Rectal smooth muscle tissue (tissue), 1 donor: ENCODE data around the gene PIGR.
A peak's percentile ranks its signal among the peaks of the same experiment; 100 is the strongest.

ENCODE experiments used
- H3K27ac ChIP-seq: one replicate; pipeline ENCODE4 v1.7.0; 2013; ENCODE audit warnings: low read depth, low read length, inconsistent platforms
- H3K27me3 ChIP-seq: one replicate; pipeline ENCODE4 v1.7.0; 2013; ENCODE audit warnings: low read length; ENCODE audit not compliant: control insufficient read depth, insufficient read depth
- H3K36me3 ChIP-seq: one replicate; pipeline ENCODE4 v1.7.0; 2013; ENCODE audit warnings: low read length; ENCODE audit not compliant: control insufficient read depth, insufficient read depth
- H3K4me1 ChIP-seq: one replicate; pipeline ENCODE4 v1.7.0; 2013; ENCODE audit warnings: low read length; ENCODE audit not compliant: control insufficient read depth, insufficient read depth
- H3K4me3 ChIP-seq: one replicate; pipeline ENCODE4 v1.7.0; 2013; ENCODE audit warnings: low read length
- H3K9ac ChIP-seq: one replicate; pipeline ENCODE4 v1.7.0; 2013; ENCODE audit warnings: low read length

The PIGR gene

DNA sequence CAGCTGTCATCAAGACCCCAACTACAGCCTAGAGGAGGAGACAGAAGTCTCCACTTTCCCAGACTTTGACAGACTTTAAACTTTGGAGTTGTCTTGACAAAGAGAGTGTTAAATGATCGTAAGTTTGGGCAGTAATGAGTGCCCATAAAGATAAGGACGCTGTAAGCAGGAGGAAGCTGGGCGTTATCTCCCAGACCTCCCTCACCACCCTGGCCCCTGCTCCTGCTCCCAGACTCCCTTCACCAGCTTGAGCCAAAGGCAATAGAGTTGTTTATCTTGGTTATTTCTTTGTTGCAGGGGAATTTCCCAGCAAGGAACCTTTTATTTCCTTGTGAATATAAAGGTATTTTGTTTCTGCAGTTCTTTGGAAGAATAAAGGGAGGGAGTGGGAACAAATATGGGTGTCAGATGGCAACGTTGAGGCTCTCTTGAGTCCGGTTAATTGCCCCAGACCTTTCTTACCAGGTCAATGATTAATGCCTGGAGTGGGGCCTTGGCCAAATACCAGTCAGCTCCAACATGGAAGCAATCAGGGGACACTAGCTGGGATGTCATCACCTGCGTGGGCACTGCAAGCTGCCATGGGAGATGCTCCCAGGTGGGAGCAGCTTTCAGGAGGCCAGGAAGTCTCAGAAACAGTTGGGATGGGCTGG lies 4.4 kb downstream of the PIGR start:
- H3K4me3 ChIP-seq = peak overlapping the region; percentile 51
- H3K27me3 ChIP-seq = no peaks in the 10 kb centered on the region
- no peak overlapping the region for H3K27ac ChIP-seq
- H3K36me3 ChIP-seq = peaks cover 3% of the 10 kb centered on the region
- no peaks in the 10 kb centered on the region for H3K4me1 ChIP-seq
- no peak overlapping the region for H3K9ac ChIP-seq

DNA sequence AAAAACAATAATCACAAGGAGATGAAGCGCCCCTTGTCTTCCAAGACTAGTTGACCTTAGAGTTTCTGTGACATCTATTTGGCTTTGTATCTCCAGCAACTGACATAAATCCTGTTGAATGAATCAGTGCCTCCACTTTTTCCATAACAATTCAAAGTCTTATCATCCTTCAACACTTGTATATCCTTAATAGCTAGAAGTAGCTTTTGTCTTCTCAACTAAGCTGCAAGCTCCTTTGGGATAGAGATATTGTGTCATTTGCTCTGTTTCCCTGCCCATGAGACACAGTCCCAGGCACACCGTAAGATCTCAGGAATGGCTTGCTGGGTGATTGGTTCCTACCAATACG lies 5.7 kb downstream of the PIGR start:
- peaks cover 3% of the 10 kb centered on the region for H3K36me3 ChIP-seq
- peak overlapping the region; percentile 40 for H3K4me3 ChIP-seq
- H3K27me3 ChIP-seq = no peaks in the 10 kb centered on the region
- no peak overlapping the region for H3K27ac ChIP-seq
- no peaks in the 10 kb centered on the region for H3K4me1 ChIP-seq
- H3K9ac ChIP-seq = no peak overlapping the region

DNA sequence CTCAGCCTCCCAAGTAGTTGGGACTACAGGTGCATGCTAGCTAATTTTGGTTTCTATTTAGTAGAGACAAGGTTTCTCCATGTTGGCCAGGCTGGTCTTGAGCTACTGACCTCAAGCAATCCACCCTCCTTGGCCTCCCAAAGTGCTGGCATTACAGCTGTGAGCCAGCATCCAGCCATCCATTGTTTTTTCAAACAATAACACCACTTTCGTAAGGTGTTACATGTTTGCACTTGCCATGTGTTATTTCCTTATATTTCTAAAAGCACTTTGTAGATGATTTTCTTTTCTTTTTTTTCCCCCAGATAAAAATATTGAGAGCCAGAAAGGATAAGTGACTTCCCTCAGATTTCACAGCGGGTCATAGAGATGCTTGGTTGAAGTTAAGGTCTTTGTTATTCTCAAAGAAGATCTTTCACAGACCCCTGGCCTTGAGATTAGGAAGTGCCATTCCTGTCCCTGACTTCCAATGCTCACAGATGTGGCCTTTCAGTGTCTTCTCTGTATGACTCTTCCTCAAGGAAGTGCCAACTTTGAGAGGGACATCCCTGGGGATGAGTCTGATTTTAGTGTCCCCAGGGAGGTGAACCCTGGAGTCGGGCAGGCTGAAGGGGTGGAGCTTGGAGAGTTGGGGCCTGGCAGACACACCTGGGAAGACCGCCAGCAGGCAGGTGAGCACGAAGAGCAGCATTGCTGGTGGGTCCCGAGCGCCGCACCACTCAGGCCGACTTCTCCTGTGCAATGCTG lies 6.3 kb downstream of the PIGR start:
- H3K36me3 ChIP-seq = no peaks in the 10 kb centered on the region
- H3K9ac ChIP-seq = no peak overlapping the region
- no peak overlapping the region for H3K4me3 ChIP-seq
- no peaks in the 10 kb centered on the region for H3K4me1 ChIP-seq
- no peak overlapping the region for H3K27ac ChIP-seq
- H3K27me3 ChIP-seq = no peaks in the 10 kb centered on the region

DNA sequence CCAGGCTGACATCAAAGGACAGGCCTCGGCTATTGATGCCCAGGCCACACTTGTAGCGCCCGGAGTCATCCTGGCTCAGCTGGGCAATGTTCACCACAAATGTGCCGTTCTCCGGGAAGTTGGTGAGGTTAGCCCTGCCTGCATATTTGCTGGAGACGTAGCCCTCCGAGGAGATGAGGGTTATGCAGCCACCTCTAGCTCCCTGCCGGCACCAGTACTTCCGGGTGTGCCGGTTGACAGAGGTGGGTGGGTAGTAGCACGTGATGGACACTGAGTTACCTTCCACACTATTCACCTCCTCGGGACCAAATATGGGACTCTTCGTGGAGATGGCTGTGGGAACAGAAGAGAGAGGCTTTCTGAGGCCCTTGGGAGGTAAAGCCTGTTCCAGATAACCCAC lies 7.1 kb downstream of the PIGR start:
- Histone ChIP-seq H3K27ac (no peak overlapping the region), H3K4me3 (no peak overlapping the region), H3K9ac (no peak overlapping the region), H3K4me1 (no peaks in the 10 kb centered on the region), H3K27me3 (no peaks in the 10 kb centered on the region), H3K36me3 (no peaks in the 10 kb centered on the region)

DNA sequence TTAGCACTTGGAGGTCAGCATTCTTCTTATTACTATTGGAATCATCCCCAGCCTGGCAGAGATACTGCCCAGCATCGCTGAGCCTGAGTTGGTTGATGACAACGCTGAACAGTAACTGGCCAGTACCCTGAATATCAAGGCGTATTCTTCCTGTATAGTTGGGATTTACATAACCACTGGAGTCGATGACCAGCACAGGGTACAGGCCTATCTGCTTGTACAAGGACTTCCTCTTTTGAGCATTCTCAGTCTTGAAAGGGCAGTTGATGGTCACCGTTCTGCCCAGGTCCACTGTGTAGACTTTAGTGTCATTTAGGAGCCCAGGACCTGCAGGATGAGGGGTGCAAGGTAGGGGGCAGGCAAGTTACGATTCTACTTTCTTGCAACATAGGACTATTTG lies 8.8 kb downstream of the PIGR start:
- H3K36me3 ChIP-seq = no peaks in the 10 kb centered on the region
- no peak overlapping the region for H3K4me3 ChIP-seq
- no peak overlapping the region for H3K9ac ChIP-seq
- H3K4me1 ChIP-seq = no peaks in the 10 kb centered on the region
- H3K27me3 ChIP-seq = no peaks in the 10 kb centered on the region
- H3K27ac ChIP-seq = no peak overlapping the region

DNA sequence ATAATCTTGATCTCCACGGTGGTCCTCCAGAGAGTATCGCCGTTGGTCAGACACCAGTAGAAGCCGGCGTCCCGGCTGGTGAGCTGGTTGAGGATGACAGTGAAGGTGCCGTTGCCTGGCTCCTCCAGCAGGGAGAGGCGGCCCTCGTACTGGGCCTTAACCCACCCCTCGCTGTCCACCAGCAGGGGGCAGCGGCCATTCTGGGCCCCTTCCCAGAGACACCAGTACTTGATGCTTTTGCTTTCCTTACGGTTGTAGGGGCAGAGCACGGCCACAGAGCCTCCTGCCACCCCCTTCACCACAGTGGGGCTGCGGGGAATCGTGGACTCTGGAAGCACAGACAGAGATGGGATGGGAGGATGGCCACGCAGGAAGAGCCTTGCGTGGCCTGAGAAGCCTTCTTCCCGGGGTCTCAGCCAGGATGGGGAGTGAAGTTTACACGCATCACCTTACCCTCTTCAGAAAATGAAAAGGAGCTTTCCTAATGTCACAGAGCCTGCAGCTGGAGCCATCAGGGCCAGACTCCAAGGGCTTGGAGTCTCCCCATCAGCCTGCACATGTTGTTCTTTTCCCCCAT lies 10.7 kb downstream of the PIGR start:
- no peak overlapping the region for H3K4me3 ChIP-seq
- H3K4me1 ChIP-seq = no peaks in the 10 kb centered on the region
- H3K9ac ChIP-seq = no peak overlapping the region
- no peak overlapping the region for H3K27ac ChIP-seq
- no peaks in the 10 kb centered on the region for H3K36me3 ChIP-seq
- no peaks in the 10 kb centered on the region for H3K27me3 ChIP-seq

DNA sequence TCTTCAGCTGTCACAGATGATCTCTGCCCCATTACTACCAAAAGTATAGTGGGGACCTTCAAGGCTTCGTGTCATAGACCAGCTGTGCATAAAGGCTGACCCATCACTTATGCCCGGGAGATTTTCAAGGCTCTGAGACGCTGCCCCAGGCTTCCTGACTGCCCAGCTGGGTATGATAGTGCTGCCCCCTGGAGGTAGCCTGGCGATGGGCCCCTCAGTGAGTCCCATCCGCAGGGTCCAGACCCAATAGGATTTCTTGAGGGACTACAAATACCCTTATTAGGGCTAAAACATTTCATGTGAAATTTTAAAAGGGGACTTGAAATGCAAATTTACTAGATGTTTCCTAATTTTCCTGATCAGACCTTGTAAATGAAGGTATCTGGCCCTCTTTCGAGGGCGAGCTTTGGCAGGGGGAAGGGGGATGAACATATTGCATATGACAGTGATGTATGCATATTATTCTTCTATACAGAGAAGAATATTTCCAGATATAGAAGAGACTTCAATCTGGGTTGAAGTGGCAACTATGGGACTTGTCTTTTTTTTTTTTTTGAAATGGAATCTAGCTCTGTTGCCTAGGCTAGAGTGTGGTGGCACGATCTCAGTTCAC lies 12.8 kb downstream of the PIGR start:
- H3K4me1 ChIP-seq = no peaks in the 10 kb centered on the region
- no peak overlapping the region for H3K27ac ChIP-seq
- no peaks in the 10 kb centered on the region for H3K27me3 ChIP-seq
- H3K9ac ChIP-seq = no peak overlapping the region
- no peaks in the 10 kb centered on the region for H3K36me3 ChIP-seq
- no peak overlapping the region for H3K4me3 ChIP-seq

DNA sequence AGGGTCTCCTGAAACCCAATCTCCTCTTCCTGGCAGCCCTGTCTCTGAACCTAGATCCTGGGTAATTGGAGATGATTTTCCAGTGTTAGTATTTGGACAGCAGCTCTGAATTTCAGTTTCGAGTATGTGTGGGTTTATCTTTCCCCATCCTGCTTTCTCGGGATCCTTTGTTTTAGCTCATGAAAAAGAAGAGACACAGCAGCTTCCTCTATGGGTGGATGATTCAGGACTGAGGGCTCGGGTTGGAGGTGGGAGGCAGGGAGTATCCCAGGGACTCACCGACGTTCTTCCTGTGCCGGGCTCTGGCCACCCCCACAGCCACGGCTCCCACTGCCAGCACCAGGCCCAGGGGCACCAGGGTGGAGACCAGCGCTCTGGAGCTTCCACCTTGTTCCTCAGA lies 14.1 kb downstream of the PIGR start:
- no peak overlapping the region for H3K27ac ChIP-seq

DNA sequence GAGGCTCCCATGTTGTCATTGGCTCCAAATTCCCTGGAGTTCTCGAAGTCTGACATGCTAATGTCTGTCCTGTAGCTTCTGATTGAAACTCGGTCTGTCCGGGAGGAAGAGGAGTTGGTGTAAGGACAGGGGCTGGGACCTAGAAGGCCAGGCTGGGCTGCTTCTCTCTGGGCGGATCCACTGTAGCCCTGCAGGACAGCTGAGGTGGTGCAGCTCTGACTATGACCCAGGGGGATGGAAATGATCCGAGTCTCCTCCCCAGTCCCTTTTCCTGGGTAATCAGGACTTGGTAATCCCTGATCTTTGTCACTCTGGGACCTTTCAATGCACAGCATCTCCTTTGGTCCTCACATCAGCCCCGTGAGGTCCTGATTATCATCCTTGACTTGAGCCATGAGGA lies 14.6 kb downstream of the PIGR start:
- no peaks in the 10 kb centered on the region for H3K36me3 ChIP-seq
- no peak overlapping the region for H3K9ac ChIP-seq
- H3K27me3 ChIP-seq = no peaks in the 10 kb centered on the region
- no peaks in the 10 kb centered on the region for H3K4me1 ChIP-seq
- no peak overlapping the region for H3K27ac ChIP-seq
- H3K4me3 ChIP-seq = no peak overlapping the region

More for the DNA sequence above, 14.1 kb downstream of the PIGR start:
- no peaks in the 10 kb centered on the region for H3K36me3 ChIP-seq
- no peaks in the 10 kb centered on the region for H3K4me1 ChIP-seq
- no peaks in the 10 kb centered on the region for H3K27me3 ChIP-seq
- no peak overlapping the region for H3K4me3 ChIP-seq
- H3K9ac ChIP-seq = no peak overlapping the region

DNA sequence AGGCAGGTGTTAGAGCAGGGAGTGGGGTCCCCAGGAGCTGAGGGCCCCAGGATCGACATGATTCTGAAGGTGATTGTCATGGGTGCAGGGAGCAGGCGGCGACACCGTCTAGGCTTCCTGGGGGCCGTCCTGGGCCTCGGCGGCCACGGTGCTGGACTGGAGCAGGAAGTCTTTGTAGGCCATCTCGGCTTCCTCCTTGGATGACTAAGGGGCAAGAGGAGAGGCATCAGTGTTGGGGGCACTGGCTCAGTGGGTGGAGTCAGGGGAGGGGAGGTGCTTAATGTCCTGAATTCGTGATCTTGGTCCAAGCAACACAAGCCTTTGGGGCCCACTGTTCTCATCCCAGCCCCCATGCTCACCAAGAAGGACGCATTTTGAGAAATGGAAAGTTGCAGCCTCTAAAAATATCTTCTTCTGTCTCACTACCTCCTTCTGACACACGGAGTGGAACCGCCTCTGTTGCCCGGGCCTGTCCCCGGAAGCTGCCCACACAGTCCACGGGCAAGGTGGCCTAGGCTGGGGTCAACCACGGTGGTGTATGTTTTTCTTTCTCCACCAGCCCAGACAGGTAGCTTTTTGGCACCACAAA lies 16.0 kb downstream of the PIGR start:
- H3K4me1 ChIP-seq = no peaks in the 10 kb centered on the region
- H3K27me3 ChIP-seq = no peaks in the 10 kb centered on the region
- H3K27ac ChIP-seq = no peak overlapping the region
- no peak overlapping the region for H3K9ac ChIP-seq
- no peaks in the 10 kb centered on the region for H3K36me3 ChIP-seq
- H3K4me3 ChIP-seq = no peak overlapping the region

DNA sequence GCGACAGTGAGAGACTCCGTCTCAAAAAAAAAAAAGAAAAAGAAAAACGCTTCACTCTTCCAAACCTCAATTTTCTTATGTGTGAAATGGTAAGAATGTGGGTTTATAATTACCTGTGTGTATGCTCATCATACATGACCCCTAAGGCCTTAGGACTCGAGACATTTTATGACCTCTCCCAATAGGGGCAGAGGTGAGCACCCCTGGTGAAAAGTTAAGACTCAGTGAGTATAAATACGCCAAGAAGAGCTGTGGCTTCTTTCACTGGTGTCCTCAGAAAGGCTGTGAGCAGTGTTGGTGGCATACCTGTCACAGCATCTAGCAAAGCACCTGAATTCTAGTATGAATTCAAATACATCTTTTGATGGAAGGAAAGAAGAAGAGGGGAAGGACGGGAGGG lies 16.7 kb downstream of the PIGR start:
- Histone ChIP-seq H3K27ac (no peak overlapping the region), H3K27me3 (no peaks in the 10 kb centered on the region), H3K4me1 (no peaks in the 10 kb centered on the region), H3K9ac (no peak overlapping the region), H3K36me3 (no peaks in the 10 kb centered on the region), H3K4me3 (no peak overlapping the region)

DNA sequence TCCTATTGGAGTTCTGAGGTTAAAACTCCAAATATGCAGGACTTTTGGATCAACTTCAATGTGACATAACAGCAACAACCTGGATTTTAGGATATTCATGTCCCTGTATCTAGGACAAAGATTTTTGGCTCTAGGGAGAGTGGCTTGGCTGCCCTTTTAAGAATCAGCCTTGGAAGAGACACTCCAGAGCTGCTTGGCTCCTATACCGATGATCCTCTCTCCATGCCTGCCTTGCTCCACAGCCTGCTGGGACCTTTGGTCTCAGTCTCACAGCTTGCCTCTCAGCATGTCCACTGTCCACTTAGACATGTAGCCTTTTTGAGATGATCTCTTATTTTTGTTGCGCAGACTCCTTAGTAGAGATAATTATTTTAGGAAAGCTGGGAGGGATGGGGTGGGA lies 20.0 kb downstream of the PIGR start:
- Histone ChIP-seq H3K36me3 (no peaks in the 10 kb centered on the region), H3K4me3 (no peak overlapping the region), H3K4me1 (no peaks in the 10 kb centered on the region), H3K9ac (no peak overlapping the region), H3K27ac (no peak overlapping the region), H3K27me3 (no peaks in the 10 kb centered on the region)
